NCI-H1694 (cell line): ENCODE data around the gene ABL1.

ENCODE experiments used
- DNase-seq: peaks from one replicate; lab custom pipeline; 2025; lab: John Stamatoyannopoulos, UW

The ABL1 gene

GRCh38 chr9:130849356-130849755 is 14.3 kb downstream of the ABL1 start:
- DNase-seq, result no peak

- DNase-seq, result no peak
Measured at GRCh38 chr9:130852801-130853200, 17.7 kb downstream of the ABL1 start.

GRCh38 chr9:130854092-130854491 is 19.0 kb downstream of the ABL1 start:
- no peak for DNase-seq

GRCh38 chr9:130854835-130855234 is 19.8 kb downstream of the ABL1 start:
- no peak for DNase-seq

- DNase-seq, result no peak
Measured at GRCh38 chr9:130856474-130856873, 21.4 kb downstream of the ABL1 start.

- peak; percentile 38 for DNase-seq
Measured at GRCh38 chr9:130857864-130858738, 23.0 kb downstream of the ABL1 start.

- DNase-seq, result no peak
Measured at GRCh38 chr9:130858739-130859705, 24.0 kb downstream of the ABL1 start.

GRCh38 chr9:130860458-130861316 is 25.6 kb downstream of the ABL1 start:
- no peak for DNase-seq

- no peak for DNase-seq
Measured at GRCh38 chr9:130861372-130862180, 26.5 kb downstream of the ABL1 start.

GRCh38 chr9:130862217-130862616 is 27.2 kb downstream of the ABL1 start:
- no peak for DNase-seq

GRCh38 chr9:130862747-130863146 is 27.7 kb downstream of the ABL1 start:
- no peak for DNase-seq

GRCh38 chr9:130864541-130864940 is 29.5 kb downstream of the ABL1 start:
- no peak for DNase-seq

GRCh38 chr9:130865921-130866320 is 30.9 kb downstream of the ABL1 start:
- no peak for DNase-seq

GRCh38 chr9:130866474-130866965 is 31.5 kb downstream of the ABL1 start:
- peak; percentile 46 for DNase-seq

- no peak for DNase-seq
Measured at GRCh38 chr9:130867556-130867955, 32.5 kb downstream of the ABL1 start.

- DNase-seq, result no peak
Measured at GRCh38 chr9:130868230-130868629, 33.2 kb downstream of the ABL1 start.

GRCh38 chr9:130869250-130869649 is 34.2 kb downstream of the ABL1 start:
- peak; percentile 15 for DNase-seq

- DNase-seq, result peak; percentile 5
Measured at GRCh38 chr9:130870491-130871381, 35.7 kb downstream of the ABL1 start.

GRCh38 chr9:130871395-130872062 is 36.5 kb downstream of the ABL1 start:
- no peak for DNase-seq
